Liver (tissue), 3 donors: ENCODE measurements around the gene SERPINA6.

Experiments
- ATF3 ChIP-seq: IDR thresholded peaks from 2 replicates; pipeline ENCODE4 v1.6.1; 2016; ENCODE audit warnings: antibody characterized with exemption
- CTCF ChIP-seq: fragments of 150-350 bp; IDR thresholded peaks from 2 replicates; pipeline ENCODE4 v1.5.1; 2017; ENCODE audit warnings: improper control_type of control experiment, low read depth, low read length; ENCODE audit not compliant: missing input control
- FOXA2 ChIP-seq: IDR thresholded peaks from 2 replicates; pipeline ENCODE4 v1.6.1; 2016; ENCODE audit warnings: antibody characterized with exemption
- HNF4G ChIP-seq: IDR thresholded peaks from 2 replicates; pipeline ENCODE4 v1.6.1; 2016; ENCODE audit warnings: antibody characterized with exemption
- JUND ChIP-seq, 2 donors: IDR thresholded peaks; 2 replicates each; pipeline ENCODE4 v1.6.1; 2016; ENCODE audit warnings: antibody characterized with exemption in 2 of 2
- MAX ChIP-seq: IDR thresholded peaks from 2 replicates; pipeline ENCODE4 v1.6.1; 2016; ENCODE audit warnings: antibody characterized with exemption
- RAD21 ChIP-seq, 2 donors: IDR thresholded peaks; 2 replicates each; pipeline ENCODE4 v1.6.1; 2016; ENCODE audit warnings: antibody characterized with exemption in 2 of 2, mild to moderate bottlenecking in 2 of 2
- RXRA ChIP-seq, 2 donors: IDR thresholded peaks; 2 replicates each; pipeline ENCODE4 v1.6.1; 2017 to 2018; ENCODE audit warnings: antibody characterized with exemption in 2 of 2, mild to moderate bottlenecking in 1 of 2
- TAF1 ChIP-seq: conservative IDR thresholded peaks from 2 replicates; pipeline ENCODE4 v1.6.1; 2016; ENCODE audit warnings: antibody characterized with exemption, mild to moderate bottlenecking
- TF ChIP-seq, protein P1 (sequence below): IDR thresholded peaks from 2 replicates; pipeline ENCODE4 v1.6.1; 2016; ENCODE audit warnings: antibody characterized with exemption, mild to moderate bottlenecking
- donor health status: healthy.
- donor health status: healthy.

DNA sequence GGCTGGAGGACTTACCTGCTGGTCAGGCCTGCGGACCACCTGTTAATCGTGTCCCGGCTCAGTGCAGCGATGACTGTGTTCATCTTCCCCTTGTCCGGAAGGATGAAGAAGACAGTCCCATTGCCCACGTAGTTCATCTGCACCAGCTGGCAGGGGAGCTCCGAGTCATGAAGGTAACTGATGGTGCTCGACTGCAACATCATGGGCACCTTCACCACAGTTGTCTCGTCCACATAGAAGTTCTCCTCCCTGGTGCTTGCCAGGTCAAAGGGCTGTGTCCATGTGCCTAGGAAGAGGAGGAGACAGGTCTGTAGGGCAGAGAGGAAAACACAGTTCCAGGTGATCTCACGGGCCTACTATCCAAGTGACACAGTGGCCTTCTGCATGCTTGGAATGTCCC, 13.4 kb downstream of the SERPINA6 start:
- TF ChIP-seq CTCF (no peak), RAD21 (IDR thresholded peaks at IDR 0.05) (no peak), FOXA2 (no peak), MAX (no peak), ATF3 (no peak), RXRA (IDR thresholded peaks at IDR 0.05) (no peak), TAF1 (no peak), JUND (IDR thresholded peaks at IDR 0.05) (no peak), HNF4G (no peak)
- TF ChIP-seq, protein P1, sequence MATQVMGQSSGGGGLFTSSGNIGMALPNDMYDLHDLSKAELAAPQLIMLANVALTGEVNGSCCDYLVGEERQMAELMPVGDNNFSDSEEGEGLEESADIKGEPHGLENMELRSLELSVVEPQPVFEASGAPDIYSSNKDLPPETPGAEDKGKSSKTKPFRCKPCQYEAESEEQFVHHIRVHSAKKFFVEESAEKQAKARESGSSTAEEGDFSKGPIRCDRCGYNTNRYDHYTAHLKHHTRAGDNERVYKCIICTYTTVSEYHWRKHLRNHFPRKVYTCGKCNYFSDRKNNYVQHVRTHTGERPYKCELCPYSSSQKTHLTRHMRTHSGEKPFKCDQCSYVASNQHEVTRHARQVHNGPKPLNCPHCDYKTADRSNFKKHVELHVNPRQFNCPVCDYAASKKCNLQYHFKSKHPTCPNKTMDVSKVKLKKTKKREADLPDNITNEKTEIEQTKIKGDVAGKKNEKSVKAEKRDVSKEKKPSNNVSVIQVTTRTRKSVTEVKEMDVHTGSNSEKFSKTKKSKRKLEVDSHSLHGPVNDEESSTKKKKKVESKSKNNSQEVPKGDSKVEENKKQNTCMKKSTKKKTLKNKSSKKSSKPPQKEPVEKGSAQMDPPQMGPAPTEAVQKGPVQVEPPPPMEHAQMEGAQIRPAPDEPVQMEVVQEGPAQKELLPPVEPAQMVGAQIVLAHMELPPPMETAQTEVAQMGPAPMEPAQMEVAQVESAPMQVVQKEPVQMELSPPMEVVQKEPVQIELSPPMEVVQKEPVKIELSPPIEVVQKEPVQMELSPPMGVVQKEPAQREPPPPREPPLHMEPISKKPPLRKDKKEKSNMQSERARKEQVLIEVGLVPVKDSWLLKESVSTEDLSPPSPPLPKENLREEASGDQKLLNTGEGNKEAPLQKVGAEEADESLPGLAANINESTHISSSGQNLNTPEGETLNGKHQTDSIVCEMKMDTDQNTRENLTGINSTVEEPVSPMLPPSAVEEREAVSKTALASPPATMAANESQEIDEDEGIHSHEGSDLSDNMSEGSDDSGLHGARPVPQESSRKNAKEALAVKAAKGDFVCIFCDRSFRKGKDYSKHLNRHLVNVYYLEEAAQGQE: no peak
